GM18505 (cell line): Measurements from ENCODE around the gene NADK.
"Not testable (repeated sequence)": the region's sequence is repeated elsewhere in the genome, so short reads cannot be mapped to it uniquely, and the experiment has no call there.

Experiments used
- ATAC-seq: cut with Tn5 transposase; IDR thresholded peaks from one replicate; pipeline ENCODE4 v1.9.1; 2021; ENCODE audit not compliant: unreplicated experiment
- POLR2A ChIP-seq: IDR thresholded peaks from 4 replicates; pipeline ENCODE4 v1.6.1; 2011; ENCODE audit warnings: borderline replicate concordance; ENCODE audit not compliant: insufficient read depth, insufficient read length; ENCODE audit errors: extremely low read depth

The NADK gene

DNA sequence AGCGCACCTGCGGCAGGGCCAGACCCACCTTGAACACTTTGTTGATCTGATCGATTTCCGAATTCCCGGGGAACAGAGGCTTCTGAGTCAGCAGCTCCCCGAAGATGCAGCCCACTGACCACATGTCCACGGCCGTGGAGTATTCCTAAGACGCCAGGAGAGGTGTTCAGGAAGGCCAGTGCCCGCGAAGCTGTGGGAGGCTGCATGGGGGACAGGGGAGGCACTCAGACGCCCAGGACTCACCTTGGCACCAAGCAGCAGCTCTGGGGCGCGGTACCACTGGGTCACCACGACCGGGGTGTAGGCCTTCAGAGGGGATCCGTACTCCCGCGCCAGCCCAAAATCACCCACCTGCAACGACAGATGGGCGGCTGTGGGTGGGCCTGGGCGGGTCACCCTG, 74.5 kb downstream of the NADK start:
- no peak for TF ChIP-seq POLR2A
- ATAC-seq, result no peak

DNA sequence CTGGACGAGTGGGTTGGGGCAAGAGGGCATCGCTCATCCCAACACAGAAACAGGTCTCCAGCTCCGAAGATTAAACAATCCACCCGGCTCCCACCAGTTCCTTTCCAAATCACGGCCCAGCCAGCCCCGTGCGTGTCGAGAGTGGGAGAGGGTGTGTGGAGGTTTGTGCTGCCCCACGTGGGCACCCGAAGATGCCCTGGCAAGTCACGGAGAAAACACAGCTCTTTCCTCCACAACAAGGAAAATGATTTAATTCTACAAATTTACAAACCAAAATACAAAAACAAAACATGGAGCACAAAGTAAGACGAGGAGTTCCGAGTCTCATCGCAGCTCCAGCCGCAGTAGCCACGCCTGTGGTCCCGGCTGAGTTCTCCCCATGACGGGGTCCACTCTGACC, 75.8 kb downstream of the NADK start:
- not testable (repeated sequence) for ATAC-seq
